Fibroblast of pulmonary artery (primary cell): Measurements from ENCODE around the gene NPTN.
"Not testable (repeated sequence)": the region's sequence is repeated elsewhere in the genome, so short reads cannot be mapped to it uniquely, and the experiment has no call there.

Experiments
- DNase-seq: peaks from one replicate; pipeline ENCODE4 v3.0.0-alpha.2; 2010; ENCODE audit warnings: low read depth
- H3K4me3 ChIP-seq: replicated peaks from 2 replicates; pipeline ENCODE4 v1.5.1; 2011; ENCODE audit warnings: low read depth, mild to moderate bottlenecking, control low read depth, low read length, moderate library complexity
- TF ChIP-seq, protein P1 (sequence below): IDR thresholded peaks from 2 replicates; pipeline ENCODE4 v1.5.1; 2011; ENCODE audit warnings: mild to moderate bottlenecking, control low read depth, low read length, inconsistent platforms; ENCODE audit errors: missing control alignments

NPTN gene

GRCh38 chr15:73567020-73567419, 66.2 kb downstream of the NPTN start:
- no peak overlapping the region for H3K4me3 ChIP-seq
- DNase-seq, result no peak
- TF ChIP-seq, protein P1, sequence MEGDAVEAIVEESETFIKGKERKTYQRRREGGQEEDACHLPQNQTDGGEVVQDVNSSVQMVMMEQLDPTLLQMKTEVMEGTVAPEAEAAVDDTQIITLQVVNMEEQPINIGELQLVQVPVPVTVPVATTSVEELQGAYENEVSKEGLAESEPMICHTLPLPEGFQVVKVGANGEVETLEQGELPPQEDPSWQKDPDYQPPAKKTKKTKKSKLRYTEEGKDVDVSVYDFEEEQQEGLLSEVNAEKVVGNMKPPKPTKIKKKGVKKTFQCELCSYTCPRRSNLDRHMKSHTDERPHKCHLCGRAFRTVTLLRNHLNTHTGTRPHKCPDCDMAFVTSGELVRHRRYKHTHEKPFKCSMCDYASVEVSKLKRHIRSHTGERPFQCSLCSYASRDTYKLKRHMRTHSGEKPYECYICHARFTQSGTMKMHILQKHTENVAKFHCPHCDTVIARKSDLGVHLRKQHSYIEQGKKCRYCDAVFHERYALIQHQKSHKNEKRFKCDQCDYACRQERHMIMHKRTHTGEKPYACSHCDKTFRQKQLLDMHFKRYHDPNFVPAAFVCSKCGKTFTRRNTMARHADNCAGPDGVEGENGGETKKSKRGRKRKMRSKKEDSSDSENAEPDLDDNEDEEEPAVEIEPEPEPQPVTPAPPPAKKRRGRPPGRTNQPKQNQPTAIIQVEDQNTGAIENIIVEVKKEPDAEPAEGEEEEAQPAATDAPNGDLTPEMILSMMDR, result no peak

- TF ChIP-seq, protein P1, result peak; percentile 28
- H3K4me3 ChIP-seq, result no peak overlapping the region
- peak; percentile 73 for DNase-seq
Observed at GRCh38 chr15:73564255-73564654, 68.9 kb downstream of the NPTN start.

DNA sequence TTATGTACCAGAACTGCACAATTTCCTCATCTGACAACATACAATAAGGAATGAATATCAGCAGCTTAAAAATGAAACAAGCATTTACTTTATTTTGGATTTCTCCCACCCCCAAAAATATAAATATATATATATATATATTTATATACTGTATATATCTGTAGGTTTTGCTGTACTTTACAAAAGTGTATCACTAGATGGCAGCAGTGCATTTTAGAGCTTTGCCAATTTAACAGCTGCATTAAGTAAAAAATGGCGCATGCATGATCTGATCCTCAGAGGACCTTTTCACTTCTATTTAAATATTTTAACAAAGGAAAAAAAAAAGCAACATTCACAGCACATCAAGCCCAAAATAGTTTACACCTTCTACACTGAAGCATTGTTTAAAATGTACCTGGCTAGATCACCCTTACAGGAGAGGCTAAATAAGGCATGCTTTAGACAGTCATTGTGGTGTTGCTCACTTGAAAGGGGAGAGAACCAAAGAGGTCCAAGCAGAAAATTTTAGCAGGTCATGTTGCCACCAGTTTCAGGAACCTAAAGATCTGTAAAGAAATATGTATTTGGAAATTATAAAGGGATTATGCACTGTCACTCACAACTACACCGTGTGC, 72.6 kb downstream of the NPTN start:
- TF ChIP-seq, protein P1, result peak; percentile 53
- H3K4me3 ChIP-seq, result no peak overlapping the region
- DNase-seq, result peak; percentile 89

- no peak overlapping the region for H3K4me3 ChIP-seq
- no peak for DNase-seq
- TF ChIP-seq, protein P1, result no peak
Observed at GRCh38 chr15:73558529-73558928, 74.7 kb downstream of the NPTN start.

GRCh38 chr15:73555080-73555479, 78.1 kb downstream of the NPTN start:
- DNase-seq, result no peak
- TF ChIP-seq, protein P1, result no peak
- no peak overlapping the region for H3K4me3 ChIP-seq

GRCh38 chr15:73550190-73550589, 83.0 kb downstream of the NPTN start:
- DNase-seq, result no peak
- TF ChIP-seq, protein P1, result no peak
- no peak overlapping the region for H3K4me3 ChIP-seq

GRCh38 chr15:73548925-73549324, 84.3 kb downstream of the NPTN start:
- H3K4me3 ChIP-seq, DNase-seq: not testable (repeated sequence)
